HG03139 (cell line): ENCODE data around the gene CPLANE1.
"Not testable (repeated sequence)": the region's sequence is repeated elsewhere in the genome, so short reads cannot be mapped to it uniquely, and the experiment has no call there.

Experiments
- ATAC-seq: cut with Tn5 transposase; IDR thresholded peaks from one replicate; pipeline ENCODE4 v1.9.1; 2021; ENCODE audit not compliant: unreplicated experiment

Gene CPLANE1

GRCh38 chr5:37121465-37121864, 127.7 kb downstream of the CPLANE1 start:
- ATAC-seq: no peak

- no peak for ATAC-seq
These were observed 128.1 kb downstream of the CPLANE1 start for GRCh38 chr5:37121027-37121426.

GRCh38 chr5:37120270-37120669, 128.9 kb downstream of the CPLANE1 start:
- ATAC-seq: no peak

GRCh38 chr5:37116359-37116758, 132.8 kb downstream of the CPLANE1 start:
- no peak for ATAC-seq

- no peak for ATAC-seq
These were observed 136.7 kb downstream of the CPLANE1 start for GRCh38 chr5:37112383-37112991.

GRCh38 chr5:37111426-37112382, 137.5 kb downstream of the CPLANE1 start:
- ATAC-seq: peak; percentile 85

GRCh38 chr5:37110135-37110534, 139.0 kb downstream of the CPLANE1 start:
- ATAC-seq: no peak

- ATAC-seq: no peak
These were observed 139.8 kb downstream of the CPLANE1 start for GRCh38 chr5:37109338-37109737.

- no peak for ATAC-seq
These were observed 145.9 kb downstream of the CPLANE1 start for GRCh38 chr5:37103302-37103701.

- not testable (repeated sequence) for ATAC-seq
These were observed 149.9 kb downstream of the CPLANE1 start for GRCh38 chr5:37099267-37099666.

- ATAC-seq: not testable (repeated sequence)
These were observed 155.4 kb downstream of the CPLANE1 start for GRCh38 chr5:37093795-37094194.

- no peak for ATAC-seq
These were observed 158.4 kb downstream of the CPLANE1 start for GRCh38 chr5:37090781-37091180.

GRCh38 chr5:37090123-37090726, 159.0 kb downstream of the CPLANE1 start:
- no peak for ATAC-seq

- ATAC-seq: no peak
These were observed 161.2 kb downstream of the CPLANE1 start for GRCh38 chr5:37088009-37088408.

GRCh38 chr5:37086466-37087173, 162.6 kb downstream of the CPLANE1 start:
- no peak for ATAC-seq

GRCh38 chr5:37086026-37086425, 163.2 kb downstream of the CPLANE1 start:
- ATAC-seq: not testable (repeated sequence)

- not testable (repeated sequence) for ATAC-seq
These were observed 166.2 kb downstream of the CPLANE1 start for GRCh38 chr5:37082977-37083376.

- no peak for ATAC-seq
These were observed 168.5 kb downstream of the CPLANE1 start for GRCh38 chr5:37080697-37081096.

- ATAC-seq: no peak
These were observed 172.0 kb downstream of the CPLANE1 start for GRCh38 chr5:37077146-37077545.

GRCh38 chr5:37075399-37075950, 173.7 kb downstream of the CPLANE1 start:
- no peak for ATAC-seq
